Mucosa of stomach (tissue), 1 donor: ENCODE results near the gene SMURF2.
"Not testable (repeated sequence)": the region's sequence is repeated elsewhere in the genome, so short reads cannot be mapped to it uniquely, and the experiment has no call there.

Experiments
- H3K27me3 ChIP-seq: one replicate; pipeline ENCODE4 v1.7.0; 2013; ENCODE audit warnings: mild to moderate bottlenecking, low read length; ENCODE audit not compliant: control insufficient read depth, insufficient read depth
- H3K36me3 ChIP-seq: one replicate; pipeline ENCODE4 v1.7.0; 2013; ENCODE audit warnings: low read length; ENCODE audit not compliant: control insufficient read depth, insufficient read depth
- H3K4me1 ChIP-seq: one replicate; pipeline ENCODE4 v1.7.0; 2013; ENCODE audit warnings: mild to moderate bottlenecking, low read length; ENCODE audit not compliant: control insufficient read depth, insufficient read depth
- H3K4me3 ChIP-seq: one replicate; pipeline ENCODE4 v1.7.0; 2013; ENCODE audit warnings: low read length
- H3K9ac ChIP-seq: one replicate; pipeline ENCODE4 v1.7.0; 2013; ENCODE audit warnings: mild to moderate bottlenecking, low read length, moderate library complexity
- H3K9me3 ChIP-seq: one replicate; pipeline ENCODE4 v1.7.0; 2013; ENCODE audit warnings: mild to moderate bottlenecking, low read length, moderate library complexity; ENCODE audit not compliant: control insufficient read depth
- donor health status: Pancreatic carcinoma.

Gene SMURF2

GRCh38 chr17:64686705-64687104 is 24.6 kb upstream of the SMURF2 start:
- no peak overlapping the region for H3K4me3 ChIP-seq
- H3K9ac ChIP-seq = no peak overlapping the region
- no peaks in the 10 kb centered on the region for H3K27me3 ChIP-seq
- no peaks in the 10 kb centered on the region for H3K36me3 ChIP-seq
- no peaks in the 10 kb centered on the region for H3K4me1 ChIP-seq
- H3K9me3 ChIP-seq = no peaks in the 10 kb centered on the region

GRCh38 chr17:64685705-64686104 is 23.6 kb upstream of the SMURF2 start:
- Histone ChIP-seq H3K9ac (no peak overlapping the region), H3K4me1 (no peaks in the 10 kb centered on the region), H3K36me3 (no peaks in the 10 kb centered on the region), H3K4me3 (no peak overlapping the region), H3K27me3 (no peaks in the 10 kb centered on the region), H3K9me3 (no peaks in the 10 kb centered on the region)

DNA sequence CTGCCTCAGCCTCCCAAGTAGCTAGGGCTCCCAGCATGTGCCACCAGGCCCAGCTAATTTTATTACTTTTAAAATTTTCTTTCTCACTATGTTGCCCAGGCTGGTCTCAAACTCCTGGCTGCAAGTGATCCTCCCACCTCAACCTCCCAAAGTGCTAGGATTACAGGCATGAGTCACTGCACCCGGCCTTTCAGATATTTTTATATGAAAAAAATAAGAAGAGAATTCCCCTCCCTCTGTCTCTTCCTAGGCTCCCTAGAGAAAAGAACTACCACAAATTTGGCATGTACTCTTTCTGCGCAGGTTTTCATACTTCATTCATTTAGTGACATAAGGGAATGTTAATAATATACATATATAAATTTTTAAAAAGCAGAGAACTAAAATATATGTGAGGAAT is 21.7 kb upstream of the SMURF2 start:
- Histone ChIP-seq H3K9ac (no peak overlapping the region), H3K36me3 (no peaks in the 10 kb centered on the region), H3K4me3 (no peak overlapping the region), H3K4me1 (no peaks in the 10 kb centered on the region), H3K9me3 (no peaks in the 10 kb centered on the region), H3K27me3 (no peaks in the 10 kb centered on the region)

GRCh38 chr17:64682261-64683181 is 20.4 kb upstream of the SMURF2 start:
- H3K9ac ChIP-seq = no peak overlapping the region
- no peak overlapping the region for H3K4me3 ChIP-seq
- H3K9me3 ChIP-seq = no peaks in the 10 kb centered on the region
- H3K36me3 ChIP-seq = no peaks in the 10 kb centered on the region
- no peaks in the 10 kb centered on the region for H3K27me3 ChIP-seq
- no peaks in the 10 kb centered on the region for H3K4me1 ChIP-seq

DNA sequence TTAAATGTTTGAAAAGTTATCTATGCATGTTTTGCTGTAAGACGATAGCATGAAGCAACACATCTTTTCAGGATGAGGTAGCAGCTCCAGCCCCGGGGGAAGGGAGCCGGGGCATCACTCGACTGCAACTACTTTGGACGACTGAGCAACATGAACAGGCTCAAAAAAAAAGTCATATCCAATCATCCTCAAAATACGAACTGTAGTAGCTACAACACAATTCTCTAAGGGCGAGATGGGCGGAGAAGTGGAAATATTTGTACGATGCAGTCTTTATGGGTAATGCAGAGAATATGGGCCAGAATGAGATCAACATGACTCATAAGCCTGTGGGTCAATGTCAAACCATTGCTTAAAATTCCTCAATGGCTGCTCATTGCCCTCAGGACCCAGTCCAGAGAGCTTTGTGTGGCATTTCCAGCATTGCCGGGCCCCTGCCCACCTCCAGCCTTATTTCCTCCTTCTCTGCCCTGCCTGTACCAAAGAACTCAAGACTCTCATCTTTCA is 17.7 kb upstream of the SMURF2 start:
- Histone ChIP-seq H3K9me3 (no peaks in the 10 kb centered on the region), H3K4me3 (no peak overlapping the region), H3K9ac (no peak overlapping the region), H3K36me3 (no peaks in the 10 kb centered on the region), H3K27me3 (no peaks in the 10 kb centered on the region), H3K4me1 (no peaks in the 10 kb centered on the region)

DNA sequence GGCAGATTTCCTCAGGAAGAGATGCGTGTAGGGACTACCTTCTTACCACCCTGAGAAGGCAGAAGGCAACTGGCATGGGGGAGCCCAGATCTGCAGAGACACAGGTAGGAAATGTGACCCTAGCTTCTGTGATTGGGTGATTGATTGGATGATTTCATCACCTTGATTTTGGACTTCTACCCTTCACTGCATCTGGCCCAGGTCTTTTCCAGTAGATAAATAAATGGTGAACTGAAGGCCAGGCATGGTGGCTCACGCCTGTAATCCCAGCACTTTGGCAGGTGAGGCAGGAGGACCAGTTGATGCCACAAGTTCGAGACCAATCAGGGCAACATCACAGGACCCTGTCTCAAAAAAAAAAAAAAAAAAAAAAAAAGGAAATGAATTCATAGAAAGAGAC is 14.7 kb upstream of the SMURF2 start:
- Histone ChIP-seq H3K27me3 (no peaks in the 10 kb centered on the region), H3K4me1 (no peaks in the 10 kb centered on the region), H3K9ac (no peak overlapping the region), H3K4me3 (no peak overlapping the region), H3K9me3 (no peaks in the 10 kb centered on the region), H3K36me3 (no peaks in the 10 kb centered on the region)

DNA sequence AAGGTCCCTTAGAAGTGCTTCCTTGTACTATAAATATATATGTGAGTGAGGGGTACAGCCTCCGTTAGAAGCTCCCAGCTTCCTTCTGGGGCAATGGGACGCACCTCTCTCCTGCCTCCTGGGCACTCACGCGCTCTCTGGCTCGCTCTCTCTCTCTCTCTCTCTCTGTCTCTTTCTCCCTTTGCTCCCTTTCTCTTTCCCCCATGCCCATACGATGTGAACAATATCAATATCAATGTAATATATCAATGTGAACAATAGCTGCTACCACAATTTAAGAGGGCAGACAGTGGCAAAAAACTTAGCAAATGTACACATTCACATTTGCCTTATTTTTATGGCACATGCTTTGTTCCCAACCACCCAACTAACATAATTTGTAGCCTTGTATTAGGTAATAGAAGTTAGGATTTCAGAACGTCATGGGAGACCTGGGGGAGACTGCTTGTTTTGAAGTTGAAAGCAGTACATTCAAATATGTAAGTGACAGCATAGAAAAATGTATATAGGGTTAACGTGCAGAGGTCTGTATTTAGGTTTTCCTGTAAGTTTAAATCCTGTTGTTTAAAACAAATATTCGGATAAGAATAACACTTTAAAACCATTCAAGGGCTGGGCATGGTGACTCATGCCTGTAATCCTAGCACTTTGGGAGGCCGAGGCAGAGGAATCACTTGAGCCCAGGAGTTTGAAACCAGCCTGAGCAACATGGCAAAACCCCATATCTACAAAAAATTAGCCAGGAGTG is 8.9 kb upstream of the SMURF2 start:
- H3K9me3 ChIP-seq, H3K4me3 ChIP-seq, H3K36me3 ChIP-seq, H3K4me1 ChIP-seq, H3K27me3 ChIP-seq, H3K9ac ChIP-seq: not testable (repeated sequence)

DNA sequence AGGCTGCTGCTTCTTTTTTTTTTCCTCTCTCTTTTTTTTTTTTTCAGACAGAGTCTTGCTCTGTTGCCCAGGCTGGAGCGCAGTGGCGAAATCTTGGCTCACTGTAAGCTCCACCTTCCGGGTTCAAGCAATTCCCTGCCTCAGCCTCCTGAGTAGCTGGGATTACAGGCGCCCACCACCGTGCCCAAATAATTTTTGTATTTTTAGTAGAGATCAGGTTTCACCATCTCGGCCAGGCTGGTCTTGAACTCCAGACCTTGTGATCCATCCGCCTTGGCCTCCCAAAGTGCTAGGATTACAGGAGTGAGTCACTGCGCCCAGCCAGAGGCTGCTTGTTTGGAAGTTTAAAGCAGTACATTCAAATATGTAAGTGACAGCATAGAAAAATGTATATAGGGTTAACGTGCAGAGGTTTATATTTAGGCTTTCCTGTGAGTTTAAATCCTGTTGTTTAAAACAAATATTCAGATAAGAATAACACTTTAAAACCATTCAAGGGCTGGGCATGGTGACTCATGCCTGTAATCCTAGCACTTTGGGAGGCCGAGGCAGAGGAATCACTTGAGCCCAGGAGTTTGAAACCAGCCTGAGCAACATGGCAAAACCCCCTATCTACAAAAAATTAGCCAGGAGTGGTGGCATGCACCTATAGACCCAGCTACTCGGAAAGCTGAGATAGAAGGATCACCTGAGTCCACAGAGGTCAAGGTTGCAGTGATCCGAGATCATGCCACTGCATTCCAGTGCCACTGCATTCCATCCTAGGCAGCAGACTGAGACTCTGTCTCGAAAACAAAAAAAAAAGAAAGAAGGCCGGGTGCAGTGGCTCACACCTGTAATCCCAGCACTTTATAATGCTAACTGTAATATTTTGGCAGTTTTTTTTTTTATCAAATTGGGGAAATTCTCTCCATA is 6.0 kb upstream of the SMURF2 start:
- H3K9ac ChIP-seq, H3K27me3 ChIP-seq, H3K36me3 ChIP-seq, H3K9me3 ChIP-seq, H3K4me3 ChIP-seq, H3K4me1 ChIP-seq: not testable (repeated sequence)

DNA sequence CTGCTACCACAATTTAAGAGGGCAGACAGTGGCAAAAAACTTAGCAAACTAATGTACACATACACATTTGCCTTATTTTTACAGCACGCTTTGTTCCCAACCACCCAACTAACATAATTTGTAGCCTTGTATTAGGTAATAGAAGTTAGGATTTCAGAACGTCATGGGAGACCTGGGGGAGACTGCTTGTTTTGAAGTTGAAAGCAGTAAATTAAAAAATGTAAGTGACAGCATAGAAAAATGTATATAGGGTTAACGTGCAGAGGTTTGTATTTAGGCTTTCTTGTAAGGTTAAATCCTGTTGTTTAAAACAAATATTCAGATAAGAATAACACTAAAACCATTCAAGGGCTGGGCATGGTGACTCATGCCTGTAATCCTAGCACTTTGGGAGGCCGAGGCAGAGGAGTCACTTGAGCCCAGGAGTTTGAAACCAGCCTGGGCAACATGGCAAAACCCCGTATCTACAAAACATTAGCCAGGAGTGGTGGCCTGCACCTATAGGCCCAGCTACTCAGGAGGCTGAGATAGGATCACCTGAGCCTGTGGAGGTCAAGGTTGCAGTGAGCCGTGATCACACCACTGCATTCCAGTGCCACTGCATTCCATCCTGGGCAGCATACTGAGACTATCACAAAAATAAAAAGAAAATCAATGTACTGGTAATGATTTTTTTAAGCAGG is 2.3 kb upstream of the SMURF2 start:
- H3K9ac ChIP-seq, H3K4me3 ChIP-seq, H3K27me3 ChIP-seq, H3K4me1 ChIP-seq, H3K9me3 ChIP-seq, H3K36me3 ChIP-seq: not testable (repeated sequence)

DNA sequence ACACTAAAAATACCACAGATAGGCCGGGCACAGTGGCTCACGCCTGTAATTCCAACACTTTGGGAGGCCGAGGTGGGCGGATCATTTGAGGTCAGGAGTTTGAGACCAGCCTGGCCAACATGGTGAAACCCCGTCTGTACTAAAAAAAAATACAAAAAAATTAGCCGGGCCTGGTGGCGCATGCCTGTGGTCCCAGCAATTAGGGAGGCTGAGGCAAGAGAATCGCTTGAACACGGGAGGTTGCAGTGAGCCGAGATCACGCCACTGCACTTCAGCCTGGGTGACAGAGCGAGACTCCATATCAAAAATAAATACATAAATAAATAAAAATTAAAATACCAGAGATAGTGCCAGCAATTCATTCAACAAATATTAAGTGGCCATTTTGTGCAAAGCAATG is 1.7 kb upstream of the SMURF2 start:
- not testable (repeated sequence) for H3K4me1 ChIP-seq, H3K9me3 ChIP-seq, H3K9ac ChIP-seq, H3K36me3 ChIP-seq, H3K27me3 ChIP-seq, H3K4me3 ChIP-seq

DNA sequence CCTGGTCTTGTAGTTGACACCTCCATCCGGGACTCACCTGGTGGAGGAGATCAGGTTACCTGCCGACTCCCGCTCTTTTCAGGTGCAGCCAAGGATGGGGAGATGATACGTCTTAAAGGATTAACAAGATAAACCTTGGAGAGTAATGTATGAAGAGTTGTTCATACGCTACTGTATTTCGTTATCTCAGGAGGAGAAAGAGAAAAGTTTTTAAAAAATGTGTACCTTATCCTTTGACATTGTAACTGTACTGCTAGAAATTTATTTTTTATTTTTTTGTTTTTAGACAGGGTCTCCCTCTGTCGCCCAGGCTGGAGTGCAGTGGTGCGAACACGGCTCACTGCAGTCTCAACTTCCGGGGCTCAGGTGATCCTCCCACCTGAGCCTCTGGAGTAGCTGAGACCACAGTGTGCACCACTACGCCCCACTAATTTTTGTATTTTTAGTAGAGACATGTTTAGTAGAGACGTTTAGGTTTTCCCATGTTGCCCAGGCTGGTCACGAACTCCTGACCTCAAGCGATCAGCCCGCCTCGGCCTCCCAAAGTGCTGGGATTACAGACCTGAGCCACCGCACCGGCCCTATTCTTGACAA is 764 bp upstream of the SMURF2 start:
- H3K27me3 ChIP-seq = no peaks in the 10 kb centered on the region
- peak overlapping the region; percentile 74 for H3K4me3 ChIP-seq
- peaks cover 4% of the 10 kb centered on the region for H3K4me1 ChIP-seq
- no peaks in the 10 kb centered on the region for H3K36me3 ChIP-seq
- H3K9me3 ChIP-seq = no peaks in the 10 kb centered on the region
- H3K9ac ChIP-seq = peak overlapping the region; percentile 75
